Suprapubic skin (tissue), 4 donors: ENCODE data around the gene C12orf42. TPM values are rescaled to one million over a fixed set of nuclear protein-coding genes. Genes with fewer than 3 reads are reported as not detected.

Experiments used
- DNase-seq, 2 donors: peaks; one replicate each; pipeline ENCODE4 v3.0.0-alpha.2; 2019; ENCODE audit warnings: low spot score in 2 of 2
- H3K27ac ChIP-seq: fragments of 200-600 bp; sonication (generic); one replicate; pipeline ENCODE4 v1.5.1; 2019
- H3K27me3 ChIP-seq: fragments of 200-600 bp; sonication (generic); one replicate; pipeline ENCODE4 v1.5.1; 2019
- H3K36me3 ChIP-seq: fragments of 200-600 bp; sonication (generic); one replicate; pipeline ENCODE4 v1.5.1; 2019
- H3K4me1 ChIP-seq: fragments of 200-600 bp; sonication (generic); one replicate; pipeline ENCODE4 v1.5.1; 2019
- H3K4me3 ChIP-seq: fragments of 200-600 bp; sonication (generic); one replicate; pipeline ENCODE4 v1.5.1; 2019; ENCODE audit warnings: mild to moderate bottlenecking
- H3K9me3 ChIP-seq: fragments of 200-600 bp; sonication (generic); one replicate; pipeline ENCODE4 v1.5.1; 2019
- CTCF ChIP-seq, 2 donors: fragments of 200-600 bp in 1 of 2; fragments of 450-650 bp in 1 of 2; sonication (generic) in 1 of 2; IDR thresholded peaks; one replicate each; pipeline ENCODE4 v1.5.1; 2016 to 2019; ENCODE audit warnings: antibody characterized with exemption in 2 of 2, mild to moderate bottlenecking in 1 of 2, moderate library complexity in 1 of 2
- EP300 ChIP-seq: sonication (generic); formaldehyde crosslinking; IDR thresholded peaks from one replicate; pipeline ENCODE4 v1.6.1; 2017; ENCODE audit warnings: antibody characterized with exemption
- POLR2A ChIP-seq, 2 donors: fragments of 450-650 bp; IDR thresholded peaks; one replicate each; pipeline ENCODE4 v1.6.1; 2017; ENCODE audit warnings: antibody characterized with exemption in 2 of 2, mild to moderate bottlenecking in 2 of 2, moderate library complexity in 2 of 2
- POLR2AphosphoS5 ChIP-seq, 3 donors: sonication (generic); formaldehyde crosslinking; IDR thresholded peaks; one replicate each; pipeline ENCODE4 v1.6.1; 2017; ENCODE audit warnings: antibody characterized with exemption in 3 of 3
- WGBS: methylation state at CpG from one replicate; pipeline ENCODE4 v1.1.5; 2018; 5-methylcytosine and 5-hydroxymethylcytosine counted together
- total RNA-seq, 4 donors: library from RNA; depleted of rRNA; stranded (reverse); fragments of >200 nt; gene quantifications; one replicate each; pipeline ENCODE4 v1.1.0, GENCODE V29; 2016

C12orf42 gene
- total RNA-seq, 4 donors from 2014 or later, result not detected

- no peak for DNase-seq
- TF ChIP-seq POLR2A (IDR thresholded peaks at IDR 0.05) (no peak), POLR2AphosphoS5 (IDR thresholded peaks at IDR 0.05) (no peak), CTCF (IDR thresholded peaks at IDR 0.05) (no peak), EP300 (no peak)
- H3K36me3 ChIP-seq, result no peaks in the 10 kb centered on the region
- H3K9me3 ChIP-seq, result no peaks in the 10 kb centered on the region
- peak overlapping the region; percentile 41 for H3K4me3 ChIP-seq
- peaks cover 34% of the 10 kb centered on the region for H3K27me3 ChIP-seq
- H3K27ac ChIP-seq, result no peak overlapping the region
- 16% methylated on average over 15 of the region's 24 CpGs for whole genome bisulfite sequencing
- H3K4me1 ChIP-seq, result peaks cover 11% of the 10 kb centered on the region
Measured at GRCh38 chr12:103494734-103495468, 867 bp downstream of the C12orf42 start.

DNA sequence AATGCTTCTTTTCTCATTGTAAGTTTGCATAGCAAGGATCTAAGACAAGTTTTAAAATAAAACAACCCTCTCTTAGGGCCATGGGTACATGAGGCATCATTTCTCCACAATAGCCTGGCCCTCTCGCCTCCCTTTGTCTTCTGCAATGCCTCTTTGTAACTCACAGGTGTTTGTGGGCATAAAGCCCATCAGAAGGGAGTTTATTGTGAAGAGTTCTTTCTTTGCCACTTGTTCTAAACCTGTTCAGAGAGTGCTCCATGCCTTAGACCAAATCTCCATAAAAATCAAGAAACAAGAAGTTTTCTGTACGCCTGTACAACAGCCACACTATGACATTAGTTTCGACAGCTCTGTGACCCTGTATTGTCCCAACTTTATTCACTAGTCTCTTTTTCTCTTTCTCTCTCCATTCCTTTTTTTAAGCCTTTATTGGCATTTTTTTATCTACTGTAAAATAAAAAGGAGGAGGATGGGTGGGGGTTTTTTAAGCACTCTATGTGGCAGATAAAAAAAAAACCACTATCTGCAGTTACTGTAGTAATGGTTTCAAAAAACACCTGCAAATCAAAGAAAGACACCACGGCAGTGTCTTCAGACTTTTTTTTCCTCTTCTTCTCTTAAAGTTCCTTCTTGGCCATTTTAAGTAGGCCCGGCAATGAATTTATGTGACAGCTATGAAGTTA, 1.6 kb downstream of the C12orf42 start:
- TF ChIP-seq POLR2AphosphoS5 (IDR thresholded peaks at IDR 0.05) (no peak), CTCF (IDR thresholded peaks at IDR 0.05) (no peak), EP300 (no peak), POLR2A (IDR thresholded peaks at IDR 0.05) (no peak)
- H3K27ac ChIP-seq, result no peak overlapping the region
- no peak for DNase-seq
- H3K9me3 ChIP-seq, result no peaks in the 10 kb centered on the region
- peaks cover 11% of the 10 kb centered on the region for H3K4me1 ChIP-seq
- H3K36me3 ChIP-seq, result no peaks in the 10 kb centered on the region
- no peak overlapping the region for H3K4me3 ChIP-seq
- peaks cover 38% of the 10 kb centered on the region for H3K27me3 ChIP-seq
- WGBS, result 71% methylated on average over 5 of the region's 5 CpGs

- Histone ChIP-seq H3K27ac (no peak overlapping the region), H3K27me3 (peaks cover 38% of the 10 kb centered on the region), H3K4me3 (no peak overlapping the region), H3K9me3 (no peaks in the 10 kb centered on the region), H3K36me3 (no peaks in the 10 kb centered on the region), H3K4me1 (peaks cover 11% of the 10 kb centered on the region)
- DNase-seq, result no peak
- no peak for TF ChIP-seq CTCF (IDR thresholded peaks at IDR 0.05)
- TF ChIP-seq EP300, result no peak
- no peak for TF ChIP-seq POLR2AphosphoS5 (IDR thresholded peaks at IDR 0.05)
- no peak for TF ChIP-seq POLR2A (IDR thresholded peaks at IDR 0.05)
- WGBS, result 40% methylated on average over 4 of the region's 4 CpGs
Measured at GRCh38 chr12:103493199-103493598, 2.6 kb downstream of the C12orf42 start.

GRCh38 chr12:103482365-103482764, 13.4 kb downstream of the C12orf42 start:
- no peak for TF ChIP-seq POLR2A (IDR thresholded peaks at IDR 0.05)
- no peak for TF ChIP-seq EP300
- TF ChIP-seq CTCF (IDR thresholded peaks at IDR 0.05), result no peak
- TF ChIP-seq POLR2AphosphoS5 (IDR thresholded peaks at IDR 0.05), result no peak
- no peaks in the 10 kb centered on the region for H3K36me3 ChIP-seq
- 64% methylated on average over 4 of the region's 4 CpGs for WGBS
- no peak for DNase-seq
- H3K27ac ChIP-seq, result no peak overlapping the region
- no peaks in the 10 kb centered on the region for H3K4me1 ChIP-seq
- H3K9me3 ChIP-seq, result peaks cover 15% of the 10 kb centered on the region
- no peaks in the 10 kb centered on the region for H3K27me3 ChIP-seq
- H3K4me3 ChIP-seq, result no peak overlapping the region

DNA sequence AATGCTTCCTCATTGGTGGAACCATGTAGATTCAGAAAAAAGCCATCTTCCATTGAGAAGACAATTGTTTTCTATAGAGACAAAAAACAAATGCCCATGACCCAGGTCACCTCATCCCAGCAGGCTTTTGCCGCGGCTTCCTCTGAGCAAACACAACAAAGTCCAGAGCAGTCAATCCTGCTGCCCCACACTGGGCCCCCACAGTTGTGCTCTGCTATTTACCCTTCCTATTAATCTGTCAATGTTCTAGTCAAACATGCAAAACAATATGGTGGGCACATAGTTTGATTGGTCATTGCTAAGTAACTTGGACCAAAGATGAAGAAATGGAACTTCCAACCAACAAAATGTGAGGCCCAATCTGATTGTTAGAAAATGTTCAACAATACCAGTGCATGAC, 20.7 kb downstream of the C12orf42 start:
- no peak for TF ChIP-seq CTCF (IDR thresholded peaks at IDR 0.05)
- no peak for TF ChIP-seq POLR2AphosphoS5 (IDR thresholded peaks at IDR 0.05)
- TF ChIP-seq EP300, result no peak
- TF ChIP-seq POLR2A (IDR thresholded peaks at IDR 0.05), result no peak
- no peak for DNase-seq
- Histone ChIP-seq H3K27ac (no peak overlapping the region), H3K27me3 (no peaks in the 10 kb centered on the region), H3K9me3 (peaks cover 9% of the 10 kb centered on the region), H3K4me3 (no peak overlapping the region), H3K36me3 (no peaks in the 10 kb centered on the region), H3K4me1 (no peaks in the 10 kb centered on the region)
- 78% methylated on average over 2 of the region's 2 CpGs for WGBS
